Measurements from ENCODE around the gene ATP7B.

DNA sequence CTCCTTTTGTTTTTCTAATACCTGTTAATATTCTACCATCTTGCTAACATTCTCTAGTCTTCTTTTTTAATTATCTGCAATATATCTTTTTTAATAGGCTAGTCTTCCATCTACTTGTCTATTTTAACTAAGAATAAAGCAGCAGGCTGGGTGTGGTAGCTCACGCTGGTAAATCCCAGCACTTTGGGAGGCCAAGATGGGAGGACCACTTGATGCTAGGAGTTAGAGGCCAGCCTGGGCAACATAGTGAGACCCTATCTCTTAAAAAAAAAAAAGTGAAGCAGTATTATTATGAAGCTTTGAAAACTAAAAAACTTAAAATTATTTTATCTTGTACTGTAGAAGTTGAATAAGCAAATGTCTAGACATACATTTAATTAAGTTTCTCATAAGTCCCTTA is 16.6 kb upstream of the ATP7B start:
- TF ChIP-seq SUZ12 (IDR thresholded peaks at IDR 0.05; ENCODE audit: extremely low read depth, insufficient read depth, insufficient read length) (no peak), YY1 (IDR thresholded peaks at IDR 0.05; ENCODE audit: insufficient read depth, insufficient read length) (no peak), ZNF274 (IDR thresholded peaks at IDR 0.05; ENCODE audit: low read depth, low read length) (no peak)

Measured in NT2/D1 (cell line).